OCI-LY7 (cell line): ENCODE results near the gene TMEM41B. TPM values are rescaled to one million over a fixed set of nuclear protein-coding genes. Genes with fewer than 3 reads are reported as not detected.

Source experiments
- BruUV-seq: library from RNA; stranded (reverse); fragments of 400-500 nt; replicated peaks from 2 replicates; lab custom pipeline; 2021; lab: Mats Ljungman, UMichigan
- CTCF ChIA-PET: fragments of 300-600 bp; sonication (Branson Sonifier 250); formaldehyde crosslinking; loops from one replicate; lab custom pipeline; 2022; ENCODE audit warnings: antibody characterized with exemption; ENCODE audit not compliant: unreplicated experiment; lab: Charles Lee
- POLR2A ChIA-PET: fragments of 300-600 bp; sonication (Branson Sonifier 250); formaldehyde crosslinking; loops from one replicate; lab custom pipeline; 2022; ENCODE audit warnings: antibody characterized with exemption; lab: Charles Lee
- DNase-seq: peaks from one replicate; pipeline ENCODE4 v3.0.0-alpha.2; 2015; ENCODE audit warnings: low spot score
- H2AFZ ChIP-seq: fragments of 200-600 bp; sonication (generic), shearing (Covaris generic); 2 replicates; pipeline ENCODE4 v1.6.1; 2014; ENCODE audit warnings: mild to moderate bottlenecking, antibody characterized with exemption, low read length, moderate library complexity
- H3K27ac ChIP-seq: fragments of 200-600 bp; sonication (generic); 2 replicates; pipeline ENCODE4 v1.5.1; 2014; ENCODE audit warnings: mixed run types, low read depth, mild to moderate bottlenecking, moderate library complexity, low read length, inconsistent platforms; ENCODE audit not compliant: poor library complexity, severe bottlenecking
- H3K36me3 ChIP-seq: fragments of 200-600 bp; sonication (generic); 2 replicates; pipeline ENCODE4 v1.6.1; 2014; ENCODE audit warnings: mild to moderate bottlenecking, antibody characterized with exemption, low read length, moderate library complexity, mixed read lengths; ENCODE audit not compliant: insufficient read depth
- H3K4me1 ChIP-seq: fragments of 200-600 bp; sonication (generic); 2 replicates; pipeline ENCODE4 v1.5.1; 2014; ENCODE audit warnings: mild to moderate bottlenecking, low read length; ENCODE audit not compliant: insufficient read depth, poor library complexity, severe bottlenecking
- H3K4me2 ChIP-seq: fragments of 200-600 bp; sonication (generic); 2 replicates; pipeline ENCODE4 v1.6.1; 2014; ENCODE audit warnings: mild to moderate bottlenecking, low read length
- H3K4me3 ChIP-seq: fragments of 200-600 bp; sonication (generic); 2 replicates; pipeline ENCODE4 v1.5.1; 2014; ENCODE audit warnings: mild to moderate bottlenecking, low read depth, low read length; ENCODE audit not compliant: poor library complexity, severe bottlenecking
- H3K79me2 ChIP-seq: fragments of 200-600 bp; sonication (generic); 2 replicates; pipeline ENCODE4 v1.6.1; 2016; ENCODE audit warnings: low read depth, mild to moderate bottlenecking, low read length, moderate library complexity, mixed read lengths; ENCODE audit not compliant: insufficient read depth
- H3K9me2 ChIP-seq: fragments of 200-600 bp; sonication (generic); 2 replicates; pipeline ENCODE4 v1.6.1; 2016; ENCODE audit warnings: mild to moderate bottlenecking, low read length, mixed read lengths; ENCODE audit not compliant: insufficient read depth
- H3K9me3 ChIP-seq: fragments of 200-600 bp; sonication (generic); 2 replicates; pipeline ENCODE4 v1.6.1; 2014; ENCODE audit warnings: mild to moderate bottlenecking, mixed run types, low read length, mixed read lengths
- H4K20me1 ChIP-seq: fragments of 200-600 bp; sonication (generic); 2 replicates; pipeline ENCODE4 v1.6.1; 2014; ENCODE audit warnings: mild to moderate bottlenecking, antibody characterized with exemption, low read length, moderate library complexity, mixed read lengths; ENCODE audit not compliant: insufficient read depth
- CTCF ChIP-seq: fragments of 200-600 bp; sonication (generic); conservative IDR thresholded peaks from 2 replicates; pipeline ENCODE4 v1.5.1; 2014; ENCODE audit warnings: mild to moderate bottlenecking, antibody characterized with exemption, low read length, moderate library complexity, mixed read lengths
- EZH2phosphoT487 ChIP-seq: fragments of 200-600 bp; sonication (generic); IDR thresholded peaks from 2 replicates; pipeline ENCODE4 v1.6.1; 2018; ENCODE audit warnings: low read depth, borderline replicate concordance, mild to moderate bottlenecking, mixed run types, antibody characterized with exemption, low read length, moderate library complexity, mixed read lengths
- intact Hi-C: fragments of 100-400 bp; cut with micrococcal nuclease; formaldehyde crosslinking; loops from one replicate; pipeline ENCODE4 v1.10.0; 2022; ENCODE audit not compliant: unreplicated experiment
- total RNA-seq, 2 experiments: library from RNA; depleted of rRNA in 1 of 2; stranded (reverse); fragments of >200 nt in 1 of 2; shearing (Covaris generic) in 1 of 2; gene quantifications; 2 replicates each; pipeline ENCODE4 v1.2.3, GENCODE V29; 2014 to 2022

Gene TMEM41B
- total RNA-seq, 2 experiments from 2014 or later: 44.3 to 46.9 TPM

DNA sequence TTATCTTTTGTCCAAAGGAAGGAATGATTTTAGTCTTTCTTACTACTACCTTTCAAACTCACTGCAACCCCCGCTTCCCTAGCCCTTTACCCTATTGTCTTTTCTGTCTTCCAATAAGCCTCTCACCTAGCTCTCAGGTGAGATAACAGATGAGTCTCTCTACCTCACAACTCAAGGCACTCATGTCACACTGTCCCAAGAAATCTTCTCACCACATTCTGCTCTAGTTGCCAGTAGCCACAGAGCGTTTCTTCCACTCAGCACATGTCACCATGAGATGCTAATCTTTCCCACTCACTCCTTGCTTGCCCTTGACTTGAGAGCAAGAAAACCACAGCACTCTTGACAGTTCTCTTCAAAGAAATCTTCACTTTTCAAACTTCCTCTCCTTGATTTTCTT is 32.7 kb upstream of the TMEM41B start:
- no peaks in the 10 kb centered on the region for H3K4me1 ChIP-seq
- H3K36me3 ChIP-seq: no peaks in the 10 kb centered on the region
- H3K9me2 ChIP-seq: no peaks in the 10 kb centered on the region
- ChIA-PET POLR2A (interaction anchor here (0.7 to 1.3 kb wide), 6 partner anchors 8 to 578 kb away, joined by 3 to 6 read pairs (median 3); no protein-coding TSS in a partner anchor), CTCF (no interaction called here)
- TF ChIP-seq CTCF: no peak
- TF ChIP-seq EZH2phosphoT487: no peak
- no peak overlapping the region for H3K27ac ChIP-seq
- no peaks in the 10 kb centered on the region for H3K79me2 ChIP-seq
- H4K20me1 ChIP-seq: no peaks in the 10 kb centered on the region
- no peak overlapping the region for H3K4me3 ChIP-seq
- intact Hi-C loops: no loop called here
- no peak overlapping the region for H3K4me2 ChIP-seq
- no peaks in the 10 kb centered on the region for H3K9me3 ChIP-seq
- H2AFZ ChIP-seq: no peak overlapping the region
- no TSS peak for BruUV-seq
- DNase-seq: no peak

DNA sequence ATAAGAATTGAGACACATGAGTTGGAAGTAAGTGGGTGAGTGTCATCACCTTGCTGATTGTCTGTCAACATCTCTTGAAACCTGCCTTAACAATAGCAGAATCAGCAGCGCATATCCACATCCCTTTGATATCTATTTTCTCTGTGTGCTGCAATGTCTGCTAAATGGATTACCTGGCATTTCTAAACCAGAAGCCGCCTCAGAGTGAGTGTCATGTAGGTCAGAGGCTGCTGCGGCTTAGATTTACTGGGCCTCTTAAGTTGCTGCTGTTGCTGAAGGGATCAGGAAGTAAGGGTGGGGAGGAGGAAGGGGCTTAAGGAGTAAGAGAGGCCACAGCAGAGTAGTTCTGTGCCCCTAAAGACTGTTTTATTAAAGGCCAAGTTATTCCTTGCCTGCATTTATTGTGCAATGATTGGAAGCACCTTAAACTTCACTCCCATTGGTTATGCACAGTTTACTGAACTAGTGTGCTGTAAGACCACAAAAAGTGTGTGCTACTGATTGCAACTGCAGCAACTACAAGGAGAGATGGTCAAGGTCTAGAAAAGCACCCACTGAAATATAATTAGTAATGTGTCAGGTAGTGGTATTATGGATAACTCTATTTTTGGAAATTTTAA is 29.8 kb upstream of the TMEM41B start:
- no peaks in the 10 kb centered on the region for H3K36me3 ChIP-seq
- no peak overlapping the region for H3K4me3 ChIP-seq
- DNase-seq: no peak
- no peak overlapping the region for H2AFZ ChIP-seq
- ChIA-PET POLR2A (no interaction called here), CTCF (no interaction called here)
- no peaks in the 10 kb centered on the region for H3K9me3 ChIP-seq
- BruUV-seq: no TSS peak
- H4K20me1 ChIP-seq: no peaks in the 10 kb centered on the region
- H3K4me1 ChIP-seq: no peaks in the 10 kb centered on the region
- intact Hi-C loops: no loop called here
- H3K4me2 ChIP-seq: no peak overlapping the region
- no peak for TF ChIP-seq CTCF
- TF ChIP-seq EZH2phosphoT487: no peak
- no peaks in the 10 kb centered on the region for H3K79me2 ChIP-seq
- H3K27ac ChIP-seq: no peak overlapping the region
- H3K9me2 ChIP-seq: no peaks in the 10 kb centered on the region

DNA sequence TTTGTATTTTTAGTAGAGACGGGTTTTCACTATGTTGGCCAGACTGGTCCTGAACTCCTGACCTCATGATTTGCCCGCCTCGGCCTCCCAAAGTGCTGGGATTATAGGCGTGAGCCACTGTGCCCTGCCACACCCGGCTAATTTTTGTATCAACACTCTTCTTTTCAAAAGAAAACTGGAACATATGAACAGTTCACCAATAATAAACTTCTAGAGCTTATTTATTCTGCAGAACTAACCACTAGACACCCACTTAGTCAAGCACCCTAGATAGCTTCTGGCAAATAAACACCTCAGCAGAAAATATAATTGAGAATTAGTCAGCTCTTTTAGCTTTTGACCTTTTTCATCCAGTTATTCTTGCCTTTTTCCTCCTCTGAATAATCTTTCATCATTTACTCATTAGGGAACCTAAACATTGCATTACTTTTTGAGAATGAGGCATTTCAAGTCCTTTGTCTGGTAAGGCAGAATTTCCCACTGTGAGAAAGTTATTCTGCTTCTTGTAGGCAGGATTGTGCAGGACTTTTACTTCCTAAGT is 27.3 kb upstream of the TMEM41B start:
- no peak for DNase-seq
- no TSS peak for BruUV-seq
- intact Hi-C loops: no loop called here
- ChIA-PET CTCF (no interaction called here), POLR2A (interaction anchor here (0.6 to 0.7 kb wide), 2 partner anchors 50 to 166 kb away, joined by 3 to 4 read pairs; no protein-coding TSS in a partner anchor)
- Histone ChIP-seq H3K79me2 (no peaks in the 10 kb centered on the region), H4K20me1 (no peaks in the 10 kb centered on the region), H3K27ac (no peak overlapping the region), H3K4me1 (no peaks in the 10 kb centered on the region), H2AFZ (no peak overlapping the region), H3K4me2 (no peak overlapping the region), H3K9me2 (no peaks in the 10 kb centered on the region), H3K4me3 (no peak overlapping the region), H3K9me3 (no peaks in the 10 kb centered on the region), H3K36me3 (no peaks in the 10 kb centered on the region)
- TF ChIP-seq CTCF (no peak), EZH2phosphoT487 (no peak)
